K562 (cell line): ENCODE data around the gene CFAP20DC.
"Not testable (repeated sequence)": the region's sequence is repeated elsewhere in the genome, so short reads cannot be mapped to it uniquely, and the experiment has no call there.

ENCODE experiments used
- ATF2 ChIP-seq: sonication (generic); formaldehyde crosslinking; IDR thresholded peaks from 2 replicates; pipeline ENCODE4 v1.8.1; 2022; ENCODE audit warnings: missing genetic modification reagents
- FOXA1 ChIP-seq: fragments of 450-650 bp; IDR thresholded peaks from 2 replicates; pipeline ENCODE4 v1.6.1; 2016; ENCODE audit warnings: mild to moderate bottlenecking, borderline replicate concordance
- MTA1 ChIP-seq: fragments of 450-650 bp; IDR thresholded peaks from 2 replicates; pipeline ENCODE4 v1.6.1; 2017; ENCODE audit warnings: borderline replicate concordance
- POLR2AphosphoS5 ChIP-seq: IDR thresholded peaks from 2 replicates; pipeline ENCODE4 v1.6.1; 2011; ENCODE audit warnings: mild to moderate bottlenecking, low read depth, low read length, moderate library complexity; ENCODE audit not compliant: control insufficient read depth, insufficient read depth
- TEAD4 ChIP-seq, 2 experiments: sonication (generic) in 1 of 2; formaldehyde crosslinking in 1 of 2; IDR thresholded peaks; 2 replicates each; pipeline versions ENCODE4 v1.6.1 to v1.8.0; 2012 to 2022; ENCODE audit warnings: borderline replicate concordance in 1 of 2, inconsistent platforms in 1 of 2, low read length in 1 of 2, mild to moderate bottlenecking in 1 of 2, missing genetic modification reagents in 1 of 2
- ZC3H4 ChIP-seq: sonication (generic); formaldehyde crosslinking; IDR thresholded peaks from 2 replicates; pipeline ENCODE4 v1.9.0; 2021; ENCODE audit warnings: missing genetic modification reagents, borderline replicate concordance
- ZNF24 ChIP-seq: fragments of 450-650 bp; IDR thresholded peaks from 2 replicates; pipeline ENCODE4 v1.6.1; 2016
- ZNF274 ChIP-seq: IDR thresholded peaks from 2 replicates; pipeline ENCODE4 v1.6.1; 2011; ENCODE audit warnings: low read depth, mild to moderate bottlenecking, low read length, moderate library complexity, borderline replicate concordance
- ZNF707 ChIP-seq: fragments of 250-450 bp; sonication (Bioruptor Pico); conservative IDR thresholded peaks from 2 replicates; pipeline ENCODE4 v1.8.0; 2022; ENCODE audit warnings: inconsistent platforms, mild to moderate bottlenecking, moderate library complexity
- TF ChIP-seq, protein P1 (sequence below), 3 experiments: IDR thresholded peaks in 2 of 3; conservative IDR thresholded peaks in 1 of 3; 2 replicates each; pipeline ENCODE4 v1.5.1; 2011 to 2012; ENCODE audit warnings: low read length in 3 of 3, mild to moderate bottlenecking in 3 of 3, control low read depth in 2 of 3, improper control_type of control experiment in 1 of 3, inconsistent platforms in 1 of 3, low read depth in 1 of 3, mixed read lengths in 1 of 3, moderate library complexity in 1 of 3; ENCODE audit not compliant: insufficient read depth in 2 of 3

GRCh38 chr3:58842050-58842747 lies 207.6 kb downstream of the CFAP20DC start:
- not testable (repeated sequence) for TF ChIP-seq ATF2; ZNF274; TEAD4 (IDR thresholded peaks at IDR 0.05; ENCODE audit: low read length); TEAD4 (CRISPR knock-in tag; IDR thresholded peaks at IDR 0.05; ENCODE audit: borderline replicate concordance); FOXA1; ZNF707 (CRISPR knock-in tag); ZC3H4 (CRISPR knock-in tag); ZNF24; POLR2AphosphoS5; MTA1
- TF ChIP-seq, protein P1, sequence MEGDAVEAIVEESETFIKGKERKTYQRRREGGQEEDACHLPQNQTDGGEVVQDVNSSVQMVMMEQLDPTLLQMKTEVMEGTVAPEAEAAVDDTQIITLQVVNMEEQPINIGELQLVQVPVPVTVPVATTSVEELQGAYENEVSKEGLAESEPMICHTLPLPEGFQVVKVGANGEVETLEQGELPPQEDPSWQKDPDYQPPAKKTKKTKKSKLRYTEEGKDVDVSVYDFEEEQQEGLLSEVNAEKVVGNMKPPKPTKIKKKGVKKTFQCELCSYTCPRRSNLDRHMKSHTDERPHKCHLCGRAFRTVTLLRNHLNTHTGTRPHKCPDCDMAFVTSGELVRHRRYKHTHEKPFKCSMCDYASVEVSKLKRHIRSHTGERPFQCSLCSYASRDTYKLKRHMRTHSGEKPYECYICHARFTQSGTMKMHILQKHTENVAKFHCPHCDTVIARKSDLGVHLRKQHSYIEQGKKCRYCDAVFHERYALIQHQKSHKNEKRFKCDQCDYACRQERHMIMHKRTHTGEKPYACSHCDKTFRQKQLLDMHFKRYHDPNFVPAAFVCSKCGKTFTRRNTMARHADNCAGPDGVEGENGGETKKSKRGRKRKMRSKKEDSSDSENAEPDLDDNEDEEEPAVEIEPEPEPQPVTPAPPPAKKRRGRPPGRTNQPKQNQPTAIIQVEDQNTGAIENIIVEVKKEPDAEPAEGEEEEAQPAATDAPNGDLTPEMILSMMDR (IDR thresholded peaks at IDR 0.05 in 2 of 3, conservative IDR thresholded peaks at IDR 0.05 in 1 of 3; ENCODE audit: insufficient read depth in 2 of 3, low read depth in 1 of 3, low read length in 3 of 3), result not testable (repeated sequence)
